ENCODE data around the gene SLC17A3. TPM values are rescaled to one million over a fixed set of nuclear protein-coding genes. Genes with fewer than 3 reads are reported as not detected.

The SLC17A3 gene
- 0.34 and 0.58 TPM in 2 replicates for total RNA-seq
- long read RNA-seq, partial matches to known transcripts = 0 of 4 reads
- long read RNA-seq, other reads (novel, unspliced or antisense) = 4 of 4 reads

- Mint-ChIP-seq H3K4me3 (ENCODE audit: low read depth) (no peak within 1 kb of the TSS), H3K27ac (no peak within 1 kb of the TSS), H3K9me3 (ENCODE audit: low read depth) (no peaks in the 10 kb centered on the region), H3K27me3 (peaks cover 9% of the 10 kb centered on the region), H3K36me3 (ENCODE audit: insufficient read depth) (no peaks in the 10 kb centered on the region), H3K4me1 (ENCODE audit: low read depth) (no peaks in the 10 kb centered on the region)
- no peak for DNase-seq (ENCODE audit: low spot score, unreplicated experiment)
- TF ChIP-seq CTCF (IDR thresholded peaks at IDR 0.05; ENCODE audit: unreplicated experiment) = no peak
Measured at GRCh38 chr6:25874118-25874517, at the start of gene SLC17A3. Gene SLC17A3, minus strand, starts transcription at chr6:25874243. Its CDS starts 5,856 bp downstream, at chr6:25868387.

- no peaks in the 10 kb centered on the region for H3K9me3 Mint-ChIP-seq (ENCODE audit: low read depth)
- H3K4me1 Mint-ChIP-seq (ENCODE audit: low read depth) = no peaks in the 10 kb centered on the region
- no peak overlapping the region for H3K27ac Mint-ChIP-seq
- H3K36me3 Mint-ChIP-seq (ENCODE audit: insufficient read depth) = no peaks in the 10 kb centered on the region
- no peak for TF ChIP-seq CTCF (IDR thresholded peaks at IDR 0.05; ENCODE audit: unreplicated experiment)
- peaks cover 5% of the 10 kb centered on the region for H3K27me3 Mint-ChIP-seq
- DNase-seq (ENCODE audit: low spot score, unreplicated experiment) = no peak
- no peak overlapping the region for H3K4me3 Mint-ChIP-seq (ENCODE audit: low read depth)
Measured at GRCh38 chr6:25922301-25922700, 48.3 kb upstream of the SLC17A3 start.

GRCh38 chr6:25921525-25922203 lies 47.6 kb upstream of the SLC17A3 start:
- Mint-ChIP-seq H3K4me1 (ENCODE audit: low read depth) (peaks cover 6% of the 10 kb centered on the region), H3K27me3 (peaks cover 5% of the 10 kb centered on the region), H3K4me3 (ENCODE audit: low read depth) (no peak overlapping the region), H3K9me3 (ENCODE audit: low read depth) (no peaks in the 10 kb centered on the region), H3K27ac (no peak overlapping the region), H3K36me3 (ENCODE audit: insufficient read depth) (no peaks in the 10 kb centered on the region)
- TF ChIP-seq CTCF (IDR thresholded peaks at IDR 0.05; ENCODE audit: unreplicated experiment) = no peak
- DNase-seq (ENCODE audit: low spot score, unreplicated experiment) = no peak

GRCh38 chr6:25919657-25920056 lies 45.6 kb upstream of the SLC17A3 start:
- H3K27me3 Mint-ChIP-seq = peaks cover 5% of the 10 kb centered on the region
- no peak overlapping the region for H3K27ac Mint-ChIP-seq
- no peak for DNase-seq (ENCODE audit: low spot score, unreplicated experiment)
- H3K4me1 Mint-ChIP-seq (ENCODE audit: low read depth) = peaks cover 8% of the 10 kb centered on the region
- H3K9me3 Mint-ChIP-seq (ENCODE audit: low read depth) = no peaks in the 10 kb centered on the region
- TF ChIP-seq CTCF (IDR thresholded peaks at IDR 0.05; ENCODE audit: unreplicated experiment) = no peak
- H3K36me3 Mint-ChIP-seq (ENCODE audit: insufficient read depth) = no peaks in the 10 kb centered on the region
- H3K4me3 Mint-ChIP-seq (ENCODE audit: low read depth) = no peak overlapping the region

- Mint-ChIP-seq H3K27me3 (peaks cover 5% of the 10 kb centered on the region), H3K36me3 (ENCODE audit: insufficient read depth) (no peaks in the 10 kb centered on the region), H3K27ac (no peak overlapping the region), H3K4me1 (ENCODE audit: low read depth) (peaks cover 17% of the 10 kb centered on the region), H3K4me3 (ENCODE audit: low read depth) (no peak overlapping the region), H3K9me3 (ENCODE audit: low read depth) (no peaks in the 10 kb centered on the region)
- TF ChIP-seq CTCF (IDR thresholded peaks at IDR 0.05; ENCODE audit: unreplicated experiment) = no peak
- no peak for DNase-seq (ENCODE audit: low spot score, unreplicated experiment)
Measured at GRCh38 chr6:25918083-25918683, 44.1 kb upstream of the SLC17A3 start.
